DND-41 (cell line): ENCODE results near the gene AQP9.

Experiments used
- ATAC-seq: fragments of 200-7000 bp; cut with Tn5 transposase; 3 replicates; pipeline ENCODE4 v1.9.1; 2021; ENCODE audit warnings: low read depth; ENCODE audit not compliant: insufficient read depth
- DNase-seq: peaks from one replicate; pipeline ENCODE4 v3.0.0-alpha.2; 2020
- H2AFZ ChIP-seq: 2 replicates; pipeline ENCODE4 v1.6.0; 2012; ENCODE audit warnings: low read depth, low read length
- H3K27ac ChIP-seq: 2 replicates; pipeline ENCODE4 v1.5.1; 2012; ENCODE audit warnings: low read length, inconsistent platforms
- H3K27me3 ChIP-seq: fragments of 200-600 bp; sonication (generic); 2 replicates; pipeline ENCODE4 v1.6.0; 2012; ENCODE audit warnings: low read length, mild to moderate bottlenecking, inconsistent platforms; ENCODE audit not compliant: insufficient read depth, poor library complexity
- H3K36me3 ChIP-seq: 2 replicates; pipeline ENCODE4 v1.5.1; 2012; ENCODE audit warnings: low read length, inconsistent platforms; ENCODE audit not compliant: insufficient read depth
- H3K4me1 ChIP-seq: 2 replicates; pipeline ENCODE4 v1.5.1; 2012; ENCODE audit warnings: mild to moderate bottlenecking, low read length; ENCODE audit not compliant: insufficient read depth
- H3K4me2 ChIP-seq: 2 replicates; pipeline ENCODE4 v1.6.0; 2012; ENCODE audit warnings: mild to moderate bottlenecking, moderate library complexity, low read length, inconsistent platforms; ENCODE audit not compliant: insufficient read depth
- H3K4me3 ChIP-seq, 2 experiments: fragments of 200-600 bp in 1 of 2; shearing (Covaris generic) in 1 of 2; 2 replicates each; pipeline ENCODE4 v1.5.1; 2012 to 2016; ENCODE audit warnings: inconsistent platforms in 2 of 2, low read length in 2 of 2, mild to moderate bottlenecking in 2 of 2, low read depth in 1 of 2, moderate library complexity in 1 of 2
- H3K79me2 ChIP-seq: 2 replicates; pipeline ENCODE4 v1.6.0; 2012; ENCODE audit warnings: low read length, inconsistent platforms; ENCODE audit not compliant: insufficient read depth
- H3K9ac ChIP-seq: 2 replicates; pipeline ENCODE4 v1.6.0; 2012; ENCODE audit warnings: low read depth, mild to moderate bottlenecking, inconsistent platforms, low read length, moderate library complexity
- H3K9me3 ChIP-seq: 2 replicates; pipeline ENCODE4 v1.5.1; 2012; ENCODE audit warnings: low read length, moderate library complexity, mild to moderate bottlenecking, inconsistent platforms; ENCODE audit not compliant: insufficient read depth, severe bottlenecking
- H4K20me1 ChIP-seq: 2 replicates; pipeline ENCODE4 v1.6.0; 2012; ENCODE audit warnings: low read length; ENCODE audit not compliant: insufficient read depth
- EZH2 ChIP-seq: IDR thresholded peaks from 3 replicates; pipeline ENCODE4 v1.6.1; 2012; ENCODE audit warnings: borderline replicate concordance, low read depth, mild to moderate bottlenecking, moderate library complexity, low read length, inconsistent platforms; ENCODE audit not compliant: severe bottlenecking
- TF ChIP-seq, protein P1 (sequence below): IDR thresholded peaks from 2 replicates; pipeline ENCODE4 v1.5.1; 2012; ENCODE audit warnings: borderline replicate concordance, low read length, moderate library complexity, mild to moderate bottlenecking; ENCODE audit not compliant: poor library complexity, severe bottlenecking; ENCODE audit errors: extremely low read depth

AQP9 gene

DNA sequence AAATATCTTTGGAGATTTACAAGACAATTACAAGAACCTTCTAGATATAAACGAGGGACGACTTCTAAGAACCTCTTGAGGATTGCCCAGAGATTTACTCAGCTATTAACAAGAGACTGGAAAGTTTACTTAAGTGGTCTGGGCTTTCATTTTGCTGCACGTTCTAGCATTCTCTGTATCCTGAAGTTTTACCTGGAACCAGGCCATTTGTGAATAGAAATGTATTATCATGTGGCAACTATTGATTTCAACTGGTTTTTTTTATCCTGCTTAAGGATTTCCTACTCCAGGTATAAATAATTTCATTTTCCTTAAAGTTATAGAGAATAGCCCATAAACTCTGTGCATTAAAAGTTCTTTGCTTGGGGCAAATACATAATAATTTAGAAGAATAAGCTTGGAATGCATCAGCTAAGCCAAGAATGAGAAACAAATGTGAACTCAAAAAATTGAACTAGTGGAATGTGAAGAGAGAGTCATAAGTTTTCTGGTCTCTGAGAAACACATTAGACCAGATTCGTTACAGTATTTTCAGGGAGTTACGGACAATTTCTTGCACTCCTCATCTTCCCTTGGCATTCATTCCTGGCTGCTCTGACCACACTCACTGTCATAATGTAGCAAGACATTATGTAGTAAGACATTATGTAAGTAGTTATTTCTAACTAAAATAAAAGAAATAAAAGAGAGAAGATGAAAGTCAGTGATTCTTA, 1.3 kb downstream of the AQP9 start:
- Histone ChIP-seq H2AFZ (no peak overlapping the region), H3K9me3 (no peaks in the 10 kb centered on the region), H3K4me1 (no peaks in the 10 kb centered on the region), H3K36me3 (no peaks in the 10 kb centered on the region), H4K20me1 (no peaks in the 10 kb centered on the region), H3K27me3 (peaks cover 25% of the 10 kb centered on the region), H3K4me2 (no peak overlapping the region), H3K79me2 (no peaks in the 10 kb centered on the region), H3K9ac (no peak overlapping the region), H3K27ac (no peak overlapping the region), H3K4me3 (no peak overlapping the region)
- ATAC-seq (no peak), DNase-seq (no peak)
- no peak for TF ChIP-seq EZH2
- TF ChIP-seq, protein P1, sequence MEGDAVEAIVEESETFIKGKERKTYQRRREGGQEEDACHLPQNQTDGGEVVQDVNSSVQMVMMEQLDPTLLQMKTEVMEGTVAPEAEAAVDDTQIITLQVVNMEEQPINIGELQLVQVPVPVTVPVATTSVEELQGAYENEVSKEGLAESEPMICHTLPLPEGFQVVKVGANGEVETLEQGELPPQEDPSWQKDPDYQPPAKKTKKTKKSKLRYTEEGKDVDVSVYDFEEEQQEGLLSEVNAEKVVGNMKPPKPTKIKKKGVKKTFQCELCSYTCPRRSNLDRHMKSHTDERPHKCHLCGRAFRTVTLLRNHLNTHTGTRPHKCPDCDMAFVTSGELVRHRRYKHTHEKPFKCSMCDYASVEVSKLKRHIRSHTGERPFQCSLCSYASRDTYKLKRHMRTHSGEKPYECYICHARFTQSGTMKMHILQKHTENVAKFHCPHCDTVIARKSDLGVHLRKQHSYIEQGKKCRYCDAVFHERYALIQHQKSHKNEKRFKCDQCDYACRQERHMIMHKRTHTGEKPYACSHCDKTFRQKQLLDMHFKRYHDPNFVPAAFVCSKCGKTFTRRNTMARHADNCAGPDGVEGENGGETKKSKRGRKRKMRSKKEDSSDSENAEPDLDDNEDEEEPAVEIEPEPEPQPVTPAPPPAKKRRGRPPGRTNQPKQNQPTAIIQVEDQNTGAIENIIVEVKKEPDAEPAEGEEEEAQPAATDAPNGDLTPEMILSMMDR: no peak

DNA sequence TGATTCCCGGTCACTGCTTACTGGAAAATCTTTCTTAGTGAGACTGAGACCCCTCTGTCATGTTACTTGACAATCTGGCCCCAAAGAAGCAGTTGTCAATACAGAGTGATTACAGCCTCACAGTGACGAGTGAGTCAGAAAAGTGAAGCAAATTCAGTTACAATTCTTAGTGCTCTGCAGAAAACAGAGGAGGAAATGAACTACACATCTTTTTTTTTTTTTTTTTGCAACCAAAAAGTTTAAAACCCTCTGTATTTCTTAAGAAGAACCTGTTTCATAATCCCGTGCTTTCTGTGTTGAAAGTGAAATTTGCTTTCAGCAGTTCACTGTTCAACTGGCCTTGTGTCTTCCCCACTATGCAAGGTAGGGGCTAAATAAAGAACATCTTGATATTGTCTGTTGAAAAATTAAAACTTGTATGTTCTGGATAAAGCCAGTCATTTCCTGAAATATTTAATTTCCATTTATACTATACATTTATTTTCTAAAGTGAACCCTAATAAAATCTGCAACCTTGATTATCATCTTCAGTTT, 1.9 kb downstream of the AQP9 start:
- Histone ChIP-seq H3K9me3 (no peaks in the 10 kb centered on the region), H3K4me1 (no peaks in the 10 kb centered on the region), H3K27me3 (peaks cover 25% of the 10 kb centered on the region), H3K79me2 (no peaks in the 10 kb centered on the region), H2AFZ (no peak overlapping the region), H4K20me1 (no peaks in the 10 kb centered on the region), H3K4me2 (no peak overlapping the region), H3K36me3 (no peaks in the 10 kb centered on the region), H3K9ac (no peak overlapping the region), H3K27ac (no peak overlapping the region), H3K4me3 (no peak overlapping the region)
- DNase-seq: no peak
- TF ChIP-seq, protein P1: no peak
- no peak for TF ChIP-seq EZH2
- no peak for ATAC-seq

DNA sequence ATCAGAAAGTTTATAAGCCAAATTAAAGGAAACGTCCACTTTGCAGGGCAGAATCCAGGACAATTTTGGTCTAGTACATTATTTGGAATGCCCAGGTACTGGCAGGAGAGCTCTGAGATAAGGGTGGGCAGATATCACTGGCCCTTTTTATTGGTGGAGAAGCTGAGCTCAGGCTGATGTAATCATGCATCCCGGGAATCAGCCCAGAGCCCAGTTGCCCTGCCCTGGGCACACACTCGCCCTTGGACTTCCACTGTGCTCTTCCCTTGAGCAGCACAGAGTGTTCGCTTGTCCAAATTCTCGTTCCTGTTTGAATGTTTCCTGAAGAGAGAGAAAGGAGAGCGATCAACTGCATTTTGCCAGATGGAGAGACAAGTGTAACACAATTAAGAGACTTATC, 3.7 kb downstream of the AQP9 start:
- Histone ChIP-seq H3K9me3 (no peaks in the 10 kb centered on the region), H3K9ac (no peak overlapping the region), H3K4me3 (no peak overlapping the region), H3K79me2 (no peaks in the 10 kb centered on the region), H4K20me1 (no peaks in the 10 kb centered on the region), H3K4me1 (no peaks in the 10 kb centered on the region), H3K4me2 (no peak overlapping the region), H3K36me3 (no peaks in the 10 kb centered on the region), H2AFZ (no peak overlapping the region), H3K27me3 (peaks cover 25% of the 10 kb centered on the region), H3K27ac (no peak overlapping the region)
- DNase-seq (no peak), ATAC-seq (no peak)
- no peak for TF ChIP-seq EZH2
- TF ChIP-seq, protein P1: no peak
